SK-N-SH (cell line): ENCODE measurements around the gene CACNG4. TPM values are rescaled to one million over a fixed set of nuclear protein-coding genes. Genes with fewer than 3 reads are reported as not detected.

Source experiments
- CTCF ChIA-PET: fragments of 300-600, 350-600 bp; formaldehyde crosslinking; extraction: SDS; loops from one replicate; lab custom pipeline; 2021; lab: Yijun Ruan, JAX
- POLR2A ChIA-PET: fragments of 350-600 bp; sonication (Branson Sonifier 250); formaldehyde crosslinking; extraction: SDS; loops from one replicate; lab custom pipeline; 2020; ENCODE audit warnings: antibody characterized with exemption, inconsistent platforms; lab: Yijun Ruan, JAX
- DNase-seq: peaks from one replicate; pipeline ENCODE4 v3.0.0; 2012
- H2AFZ ChIP-seq: fragments of 200-600 bp; sonication (generic); 2 replicates; pipeline ENCODE4 v1.8.1; 2016; ENCODE audit warnings: antibody characterized with exemption, mild to moderate bottlenecking, low read depth
- H3F3A ChIP-seq: fragments of 200-600 bp; sonication (generic); replicated peaks from 2 replicates; pipeline ENCODE3; 2016; ENCODE audit warnings: antibody characterized with exemption, mild to moderate bottlenecking; ENCODE audit not compliant: insufficient read depth
- H3K27ac ChIP-seq, 2 experiments: fragments of 200-500 bp in 1 of 2; fragments of 200-600 bp in 1 of 2; sonication (Bioruptor generic) in 1 of 2; sonication (generic), shearing (Covaris generic) in 1 of 2; 2 replicates each; pipeline versions ENCODE4 v1.5.1 to v1.6.1; 2014 to 2016; ENCODE audit warnings: low read depth in 2 of 2, inconsistent platforms in 1 of 2, low read length in 1 of 2, mild to moderate bottlenecking in 1 of 2, mixed read lengths in 1 of 2
- H3K27me3 ChIP-seq: fragments of 200-600 bp; sonication (generic), shearing (Covaris generic); 2 replicates; pipeline ENCODE4 v1.6.1; 2016; ENCODE audit warnings: mixed run types; ENCODE audit not compliant: insufficient read depth
- H3K36me3 ChIP-seq, 2 experiments: fragments of 200-500 bp in 1 of 2; fragments of 200-600 bp in 1 of 2; sonication (Bioruptor generic) in 1 of 2; sonication (generic) in 1 of 2; replicated peaks in 1 of 2; 2 replicates each; pipeline versions ENCODE3 to v1.5.1; 2014 to 2016; ENCODE audit warnings: low read length in 1 of 2, mild to moderate bottlenecking in 1 of 2; ENCODE audit not compliant: insufficient read depth in 2 of 2, control insufficient read depth in 1 of 2
- H3K4me1 ChIP-seq, 2 experiments: fragments of 200-500 bp in 1 of 2; fragments of 200-600 bp in 1 of 2; sonication (Bioruptor generic) in 1 of 2; sonication (generic), shearing (Covaris generic) in 1 of 2; 2 replicates each; pipeline versions ENCODE4 v1.5.1 to v1.6.1; 2014 to 2016; ENCODE audit warnings: low read depth in 1 of 2, low read length in 1 of 2, mixed run types in 1 of 2; ENCODE audit not compliant: insufficient read depth in 2 of 2, control insufficient read depth in 1 of 2
- H3K4me2 ChIP-seq: fragments of 200-600 bp; sonication (generic), shearing (Covaris generic); 2 replicates; pipeline ENCODE4 v1.6.1; 2017; ENCODE audit warnings: mixed run types
- H3K4me3 ChIP-seq, 2 experiments: fragments of 200-500 bp in 1 of 2; fragments of 200-600 bp in 1 of 2; sonication (Bioruptor generic) in 1 of 2; sonication (generic), shearing (Covaris generic) in 1 of 2; 2 replicates each; pipeline versions ENCODE4 v1.5.1 to v1.8.1; 2014 to 2016; ENCODE audit warnings: low read depth in 2 of 2, inconsistent platforms in 1 of 2, low read length in 1 of 2, mild to moderate bottlenecking in 1 of 2, mixed read lengths in 1 of 2, moderate library complexity in 1 of 2
- H3K79me2 ChIP-seq: fragments of 200-600 bp; sonication (generic); 2 replicates; pipeline ENCODE4 v1.8.1; 2017; ENCODE audit warnings: mild to moderate bottlenecking; ENCODE audit not compliant: insufficient read depth
- H3K9ac ChIP-seq: fragments of 200-600 bp; sonication (generic); 2 replicates; pipeline ENCODE4 v1.6.1; 2017; ENCODE audit warnings: mixed run types
- H3K9me2 ChIP-seq: fragments of 200-600 bp; sonication (generic); 2 replicates; pipeline ENCODE4 v1.6.1; 2017; ENCODE audit warnings: mixed run types
- H3K9me3 ChIP-seq: fragments of 200-600 bp; sonication (generic); 2 replicates; pipeline ENCODE4 v1.6.1; 2017; ENCODE audit warnings: mixed run types, mild to moderate bottlenecking, moderate library complexity
- H4K20me1 ChIP-seq: fragments of 200-600 bp; sonication (generic); 2 replicates; pipeline ENCODE4 v1.6.1; 2017; ENCODE audit warnings: mild to moderate bottlenecking, mixed run types; ENCODE audit not compliant: insufficient read depth
- ELF1 ChIP-seq: IDR thresholded peaks from 2 replicates; pipeline ENCODE4 v1.4.0; 2012
- EZH2phosphoT487 ChIP-seq: fragments of 200-600 bp; sonication (generic); IDR thresholded peaks from 2 replicates; pipeline ENCODE4 v1.6.1; 2017; ENCODE audit warnings: low read depth, mixed run types, mild to moderate bottlenecking, antibody characterized with exemption, moderate library complexity, borderline replicate concordance
- FOSL2 ChIP-seq: IDR thresholded peaks from 2 replicates; pipeline ENCODE4 v1.4.0; 2012; ENCODE audit warnings: low read depth, mild to moderate bottlenecking, moderate library complexity, borderline replicate concordance
- FOXJ3 ChIP-seq: sonication (generic); formaldehyde crosslinking; IDR thresholded peaks from 2 replicates; pipeline ENCODE4 v1.5.1; 2020; ENCODE audit warnings: mild to moderate bottlenecking, missing genetic modification reagents
- FOXM1 ChIP-seq: IDR thresholded peaks from 2 replicates; pipeline ENCODE4 v1.4.0; 2012; ENCODE audit warnings: low read depth, mild to moderate bottlenecking
- IRF3 ChIP-seq: fragments of 150-350 bp; IDR thresholded peaks from 2 replicates; pipeline ENCODE4 v1.6.1; 2016; ENCODE audit warnings: mild to moderate bottlenecking, low read depth, low read length
- NFIC ChIP-seq: IDR thresholded peaks from 2 replicates; pipeline ENCODE4 v1.4.0; 2012; ENCODE audit warnings: borderline replicate concordance
- PBX3 ChIP-seq: IDR thresholded peaks from 2 replicates; pipeline ENCODE4; 2012
- RAD21 ChIP-seq: IDR thresholded peaks from 2 replicates; pipeline ENCODE4 v1.6.1; 2012; ENCODE audit warnings: mild to moderate bottlenecking, low read length
- RCOR1 ChIP-seq: fragments of 150-350 bp; IDR thresholded peaks from 2 replicates; pipeline ENCODE4 v1.6.1; 2017; ENCODE audit warnings: antibody characterized with exemption, low read length
- RFX5 ChIP-seq: IDR thresholded peaks from 2 replicates; pipeline ENCODE4 v1.6.1; 2012; ENCODE audit warnings: mild to moderate bottlenecking, improper control_type of control experiment, low read length
- RXRA ChIP-seq: IDR thresholded peaks from 2 replicates; pipeline ENCODE4 v1.4.0; 2012; ENCODE audit warnings: low read depth, mild to moderate bottlenecking, borderline replicate concordance
- SIN3A ChIP-seq: IDR thresholded peaks from 2 replicates; pipeline ENCODE4 v1.6.1; 2012; ENCODE audit warnings: low read depth, mild to moderate bottlenecking, low read length, moderate library complexity, borderline replicate concordance
- TAF1 ChIP-seq: IDR thresholded peaks from 2 replicates; pipeline ENCODE4 v1.6.1; 2012; ENCODE audit warnings: low read depth, mild to moderate bottlenecking, low read length, moderate library complexity, borderline replicate concordance
- YY1 ChIP-seq: IDR thresholded peaks from 2 replicates; pipeline ENCODE4 v1.4.0; 2012; ENCODE audit warnings: low read depth, mild to moderate bottlenecking
- ZBTB33 ChIP-seq: IDR thresholded peaks from 2 replicates; pipeline ENCODE4 v1.4.0; 2012; ENCODE audit warnings: low read depth, borderline replicate concordance
- WGBS: methylation state at CpG from one replicate; pipeline ENCODE4 v1.1.6; 2017; ENCODE audit warnings: low lambda C conversion rate; 5-methylcytosine and 5-hydroxymethylcytosine counted together
- polyA plus RNA-seq, 3 experiments: library from polyadenylated mRNA; depleted of rRNA; stranded (reverse); fragments of >200 nt; gene quantifications; 2 replicates each; pipeline ENCODE4 v1.2.3, GENCODE V29; 2012
- TF ChIP-seq, protein P1 (sequence below): IDR thresholded peaks from 2 replicates; pipeline ENCODE4 v1.6.1; 2012; ENCODE audit warnings: mild to moderate bottlenecking, low read depth, low read length, moderate library complexity
- TF ChIP-seq, protein P2 (sequence below): fragments of 200-600 bp; sonication (generic); IDR thresholded peaks from 2 replicates; pipeline ENCODE4 v1.6.1; 2017; ENCODE audit warnings: antibody characterized with exemption, mild to moderate bottlenecking, moderate library complexity

CACNG4 gene
- polyA plus RNA-seq, 1 of the 3 experiments (the other 2 are of a cell fraction): 13.2 TPM

DNA sequence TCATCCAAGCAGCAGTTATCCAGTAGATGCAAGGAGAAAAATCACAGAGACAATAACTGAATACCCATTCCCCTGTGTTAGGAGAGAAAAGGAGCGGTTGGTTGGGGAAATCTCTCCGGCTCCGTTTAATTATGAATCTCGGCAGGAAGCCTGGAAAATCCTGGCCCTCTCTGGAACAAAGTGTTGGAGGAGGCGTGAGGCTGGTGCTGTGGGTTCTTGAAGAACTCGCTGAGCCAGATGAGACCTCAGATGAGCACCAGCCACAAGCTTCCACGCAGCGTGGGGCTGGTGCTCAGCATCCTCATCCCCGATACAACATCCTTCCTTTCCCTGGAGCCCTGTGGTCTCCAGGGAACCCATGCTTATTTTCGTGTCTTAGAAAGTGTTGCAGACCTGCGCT lies 39.7 kb downstream of the CACNG4 start (continued):
- TF ChIP-seq, protein P1, sequence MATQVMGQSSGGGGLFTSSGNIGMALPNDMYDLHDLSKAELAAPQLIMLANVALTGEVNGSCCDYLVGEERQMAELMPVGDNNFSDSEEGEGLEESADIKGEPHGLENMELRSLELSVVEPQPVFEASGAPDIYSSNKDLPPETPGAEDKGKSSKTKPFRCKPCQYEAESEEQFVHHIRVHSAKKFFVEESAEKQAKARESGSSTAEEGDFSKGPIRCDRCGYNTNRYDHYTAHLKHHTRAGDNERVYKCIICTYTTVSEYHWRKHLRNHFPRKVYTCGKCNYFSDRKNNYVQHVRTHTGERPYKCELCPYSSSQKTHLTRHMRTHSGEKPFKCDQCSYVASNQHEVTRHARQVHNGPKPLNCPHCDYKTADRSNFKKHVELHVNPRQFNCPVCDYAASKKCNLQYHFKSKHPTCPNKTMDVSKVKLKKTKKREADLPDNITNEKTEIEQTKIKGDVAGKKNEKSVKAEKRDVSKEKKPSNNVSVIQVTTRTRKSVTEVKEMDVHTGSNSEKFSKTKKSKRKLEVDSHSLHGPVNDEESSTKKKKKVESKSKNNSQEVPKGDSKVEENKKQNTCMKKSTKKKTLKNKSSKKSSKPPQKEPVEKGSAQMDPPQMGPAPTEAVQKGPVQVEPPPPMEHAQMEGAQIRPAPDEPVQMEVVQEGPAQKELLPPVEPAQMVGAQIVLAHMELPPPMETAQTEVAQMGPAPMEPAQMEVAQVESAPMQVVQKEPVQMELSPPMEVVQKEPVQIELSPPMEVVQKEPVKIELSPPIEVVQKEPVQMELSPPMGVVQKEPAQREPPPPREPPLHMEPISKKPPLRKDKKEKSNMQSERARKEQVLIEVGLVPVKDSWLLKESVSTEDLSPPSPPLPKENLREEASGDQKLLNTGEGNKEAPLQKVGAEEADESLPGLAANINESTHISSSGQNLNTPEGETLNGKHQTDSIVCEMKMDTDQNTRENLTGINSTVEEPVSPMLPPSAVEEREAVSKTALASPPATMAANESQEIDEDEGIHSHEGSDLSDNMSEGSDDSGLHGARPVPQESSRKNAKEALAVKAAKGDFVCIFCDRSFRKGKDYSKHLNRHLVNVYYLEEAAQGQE: no peak
- TF ChIP-seq RAD21: no peak
- TF ChIP-seq FOXM1: no peak
- TF ChIP-seq IRF3: no peak
- no peak for TF ChIP-seq NFIC
- TF ChIP-seq TAF1: no peak
- no peak for TF ChIP-seq YY1

GRCh38 chr17:67007266-67007665 lies 42.8 kb downstream of the CACNG4 start:
- Histone ChIP-seq H3K4me1 (peaks cover 0 to 22% of the 10 kb centered on the region in 2 experiments; a peak in 1 of 4 replicates), H3K9me2 (no peaks in the 10 kb centered on the region), H3K27me3 (no peaks in the 10 kb centered on the region), H3K9me3 (no peaks in the 10 kb centered on the region), H3K27ac (no peak overlapping the region), H3K4me3 (no peak overlapping the region), H2AFZ (no peak overlapping the region), H3F3A (no peaks in the 10 kb centered on the region), H3K36me3 (no peaks in the 10 kb centered on the region), H3K79me2 (no peaks in the 10 kb centered on the region), H3K9ac (no peak overlapping the region), H4K20me1 (no peaks in the 10 kb centered on the region), H3K4me2 (no peak overlapping the region)
- no peak for TF ChIP-seq ZBTB33
- no peak for TF ChIP-seq EZH2phosphoT487
- no peak for TF ChIP-seq RFX5
- TF ChIP-seq FOSL2: no peak
- TF ChIP-seq IRF3: no peak
- TF ChIP-seq RXRA: no peak
- TF ChIP-seq RCOR1: no peak
- no peak for TF ChIP-seq FOXJ3
- TF ChIP-seq RAD21: no peak
- no peak for TF ChIP-seq PBX3
- TF ChIP-seq, protein P2, sequence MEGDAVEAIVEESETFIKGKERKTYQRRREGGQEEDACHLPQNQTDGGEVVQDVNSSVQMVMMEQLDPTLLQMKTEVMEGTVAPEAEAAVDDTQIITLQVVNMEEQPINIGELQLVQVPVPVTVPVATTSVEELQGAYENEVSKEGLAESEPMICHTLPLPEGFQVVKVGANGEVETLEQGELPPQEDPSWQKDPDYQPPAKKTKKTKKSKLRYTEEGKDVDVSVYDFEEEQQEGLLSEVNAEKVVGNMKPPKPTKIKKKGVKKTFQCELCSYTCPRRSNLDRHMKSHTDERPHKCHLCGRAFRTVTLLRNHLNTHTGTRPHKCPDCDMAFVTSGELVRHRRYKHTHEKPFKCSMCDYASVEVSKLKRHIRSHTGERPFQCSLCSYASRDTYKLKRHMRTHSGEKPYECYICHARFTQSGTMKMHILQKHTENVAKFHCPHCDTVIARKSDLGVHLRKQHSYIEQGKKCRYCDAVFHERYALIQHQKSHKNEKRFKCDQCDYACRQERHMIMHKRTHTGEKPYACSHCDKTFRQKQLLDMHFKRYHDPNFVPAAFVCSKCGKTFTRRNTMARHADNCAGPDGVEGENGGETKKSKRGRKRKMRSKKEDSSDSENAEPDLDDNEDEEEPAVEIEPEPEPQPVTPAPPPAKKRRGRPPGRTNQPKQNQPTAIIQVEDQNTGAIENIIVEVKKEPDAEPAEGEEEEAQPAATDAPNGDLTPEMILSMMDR: no peak
- no peak for TF ChIP-seq SIN3A
- TF ChIP-seq ELF1: no peak
- CTCF ChIA-PET: interaction anchor here (0.7 to 1.7 kb wide), 3 partner anchors 14 to 279 kb away, joined by 3 to 5 read pairs (median 5); no protein-coding TSS in a partner anchor
- POLR2A ChIA-PET: no interaction called here
- WGBS: 68% methylated on average over 6 of the region's 6 CpGs
- DNase-seq: no peak
